H1 (cell line): ENCODE measurements around the gene TRIM49. TPM values are rescaled to one million over a fixed set of nuclear protein-coding genes. Genes with fewer than 3 reads are reported as not detected.
"Not testable (repeated sequence)": the region's sequence is repeated elsewhere in the genome, so short reads cannot be mapped to it uniquely, and the experiment has no call there.

Source experiments
- CTCF ChIA-PET: fragments of 300-600 bp; sonication (Branson Sonifier 250); formaldehyde crosslinking; loops from one replicate; lab custom pipeline; 2021; ENCODE audit not compliant: partially characterized antibody; lab: Charles Lee
- POLR2A ChIA-PET: fragments of 300-600 bp; sonication (Branson Sonifier 250); formaldehyde crosslinking; loops from one replicate; lab custom pipeline; 2021; ENCODE audit warnings: inconsistent platforms; ENCODE audit not compliant: partially characterized antibody; lab: Charles Lee
- DNase-seq, 2 experiments: peaks; one replicate each; pipeline versions ENCODE4 v3.0.0 to v3.0.0-alpha.2; 2010 to 2022; ENCODE audit warnings: low spot score in 2 of 2, low read depth in 1 of 2, mixed read lengths in 1 of 2
- FAIRE-seq: peaks from 2 replicates; lab custom pipeline; 2011; peaks lifted over from hg19 to GRCh38; lab: Jason Lieb, UNC
- H2AFZ ChIP-seq: 2 replicates; pipeline ENCODE4 v1.8.1; 2012; ENCODE audit warnings: low read length, inconsistent platforms
- H2AK5ac ChIP-seq: 2 replicates; pipeline ENCODE4 v1.6.1; 2013; ENCODE audit warnings: low read depth, low read length
- H2BK120ac ChIP-seq: replicated peaks from 2 replicates; pipeline ENCODE3; 2013; ENCODE audit warnings: low read depth, low read length, inconsistent platforms
- H2BK12ac ChIP-seq: 2 replicates; pipeline ENCODE4 v1.6.1; 2013; ENCODE audit warnings: low read depth, low read length
- H2BK15ac ChIP-seq: 2 replicates; pipeline ENCODE4 v1.6.1; 2013; ENCODE audit warnings: low read length
- H2BK20ac ChIP-seq: 2 replicates; pipeline ENCODE4 v1.6.1; 2013; ENCODE audit warnings: low read length
- H2BK5ac ChIP-seq: 2 replicates; pipeline ENCODE4 v1.6.1; 2013; ENCODE audit warnings: low read depth, low read length
- H3K14ac ChIP-seq: 2 replicates; pipeline ENCODE4 v1.6.1; 2013; ENCODE audit warnings: inconsistent platforms; ENCODE audit not compliant: insufficient read length
- H3K18ac ChIP-seq: 2 replicates; pipeline ENCODE4 v1.6.1; 2013; ENCODE audit warnings: low read length; ENCODE audit errors: extremely low read depth
- H3K23ac ChIP-seq: 2 replicates; pipeline ENCODE4 v1.6.1; 2013; ENCODE audit warnings: inconsistent platforms; ENCODE audit not compliant: insufficient read length
- H3K23me2 ChIP-seq: 2 replicates; pipeline ENCODE4 v1.6.1; 2013; ENCODE audit warnings: low read depth, low read length
- H3K27ac ChIP-seq: 2 replicates; pipeline ENCODE4 v1.6.1; 2011; ENCODE audit warnings: low read depth, low read length, inconsistent platforms
- H3K27me3 ChIP-seq, 4 experiments: replicated peaks in 1 of 4; 1 replicate in 1 of 4; 2 replicates in 3 of 4; pipeline versions ENCODE4 v1.6.1 to v1.8.1; 2011 to 2013; ENCODE audit warnings: low read length in 3 of 4, mild to moderate bottlenecking in 3 of 4, inconsistent platforms in 2 of 4, mixed read lengths in 2 of 4, moderate library complexity in 1 of 4; ENCODE audit not compliant: control insufficient read depth in 3 of 4, insufficient read depth in 3 of 4; ENCODE audit errors: extremely low read depth in 1 of 4
- H3K36me3 ChIP-seq, 4 experiments: 2 replicates each; pipeline versions ENCODE4 v1.6.1 to v1.8.1; 2011 to 2013; ENCODE audit warnings: mild to moderate bottlenecking in 4 of 4, low read length in 3 of 4, moderate library complexity in 2 of 4, control low read depth in 1 of 4, inconsistent platforms in 1 of 4; ENCODE audit not compliant: insufficient read depth in 4 of 4, control insufficient read depth in 2 of 4
- H3K4ac ChIP-seq: replicated peaks from 2 replicates; pipeline ENCODE3; 2013; ENCODE audit warnings: low read length, low read depth, mixed read lengths, inconsistent platforms; ENCODE audit not compliant: insufficient read length
- H3K4me1 ChIP-seq, 4 experiments: replicated peaks in 1 of 4; 1 replicate in 1 of 4; 2 replicates in 3 of 4; pipeline versions ENCODE4 v1.6.1 to v1.8.1; 2011 to 2013; ENCODE audit warnings: low read length in 3 of 4, inconsistent platforms in 2 of 4, mixed read lengths in 1 of 4; ENCODE audit not compliant: insufficient read depth in 4 of 4, control insufficient read depth in 3 of 4
- H3K4me2 ChIP-seq, 2 experiments: 2 replicates each; pipeline versions ENCODE4 v1.6.1 to v1.8.1; 2011 to 2013; ENCODE audit warnings: low read depth in 2 of 2, low read length in 2 of 2, control low read depth in 1 of 2, inconsistent platforms in 1 of 2, mild to moderate bottlenecking in 1 of 2; ENCODE audit not compliant: insufficient read depth in 1 of 2
- H3K4me3 ChIP-seq, 4 experiments: fragments of 200-600, 300-600 bp in 1 of 4; sonication (generic), shearing (Covaris generic), sonication (Bioruptor Twin) in 1 of 4; 2 replicates each; pipeline versions ENCODE4 v1.5.1 to v1.8.1; 2011 to 2016; ENCODE audit warnings: low read length in 4 of 4, low read depth in 3 of 4, control low read depth in 2 of 4, inconsistent platforms in 2 of 4, mild to moderate bottlenecking in 2 of 4, mixed read lengths in 1 of 4, moderate library complexity in 1 of 4; ENCODE audit not compliant: insufficient read depth in 2 of 4; ENCODE audit errors: extremely low read depth in 1 of 4
- H3K56ac ChIP-seq: replicated peaks from 2 replicates; pipeline ENCODE3; 2013; ENCODE audit warnings: low read depth, mild to moderate bottlenecking, mixed read lengths, low read length, inconsistent platforms; ENCODE audit not compliant: insufficient read length
- H3K79me1 ChIP-seq: 2 replicates; pipeline ENCODE4 v1.6.1; 2013; ENCODE audit warnings: low read depth, low read length, control low read depth
- H3K79me2 ChIP-seq, 2 experiments: 2 replicates each; pipeline versions ENCODE4 v1.6.1 to v1.8.1; 2012 to 2013; ENCODE audit warnings: low read length in 2 of 2, mild to moderate bottlenecking in 2 of 2, inconsistent platforms in 1 of 2; ENCODE audit not compliant: insufficient read depth in 2 of 2, control insufficient read depth in 1 of 2
- H3K9ac ChIP-seq, 4 experiments: replicated peaks in 1 of 4; 1 replicate in 1 of 4; 2 replicates in 3 of 4; pipeline versions ENCODE4 v1.6.1 to v1.8.1; 2011 to 2013; ENCODE audit warnings: low read depth in 3 of 4, low read length in 3 of 4, control low read depth in 2 of 4, mild to moderate bottlenecking in 2 of 4, moderate library complexity in 2 of 4, inconsistent platforms in 1 of 4; ENCODE audit errors: extremely low read depth in 1 of 4
- H3K9me3 ChIP-seq, 2 experiments: 2 replicates each; pipeline versions ENCODE4 v1.6.1 to v1.8.1; 2012 to 2013; ENCODE audit warnings: mild to moderate bottlenecking in 2 of 2, moderate library complexity in 2 of 2, control low read depth in 1 of 2, inconsistent platforms in 1 of 2, low read depth in 1 of 2, low read length in 1 of 2, mixed read lengths in 1 of 2; ENCODE audit not compliant: insufficient read depth in 2 of 2
- H4K20me1 ChIP-seq, 2 experiments: replicated peaks in 1 of 2; 2 replicates each; pipeline versions ENCODE3 to v1.8.1; 2011 to 2013; ENCODE audit warnings: inconsistent platforms in 2 of 2, low read length in 2 of 2, mild to moderate bottlenecking in 1 of 2; ENCODE audit not compliant: insufficient read depth in 2 of 2, control insufficient read depth in 1 of 2
- H4K5ac ChIP-seq: 2 replicates; pipeline ENCODE4 v1.6.1; 2013; ENCODE audit warnings: low read length, low read depth, mixed read lengths, inconsistent platforms; ENCODE audit not compliant: insufficient read length
- H4K8ac ChIP-seq: 2 replicates; pipeline ENCODE4 v1.8.0; 2013; ENCODE audit warnings: mild to moderate bottlenecking, moderate library complexity, low read length, inconsistent platforms; ENCODE audit not compliant: insufficient read depth; ENCODE audit errors: extremely low read depth
- H4K91ac ChIP-seq: replicated peaks from 2 replicates; pipeline ENCODE3; 2013; ENCODE audit warnings: low read length, mixed read lengths, inconsistent platforms; ENCODE audit not compliant: insufficient read length
- WGBS, 2 experiments: shearing (Covaris generic) in 1 of 2; methylation state at CpG; one replicate each; pipeline versions ENCODE4 v1.1.6 to v1.1.7; 2013 to 2015; ENCODE audit warnings: low lambda C conversion rate in 2 of 2, mixed read lengths in 2 of 2, inconsistent platforms in 1 of 2, low coverage in 1 of 2, missing lambda C conversion rate in 1 of 2; ENCODE audit not compliant: insufficient replicate concordance in 2 of 2, insufficient coverage in 1 of 2, insufficient read length in 1 of 2; ENCODE audit errors: extremely low coverage in 1 of 2, missing lambda C conversion rate in 1 of 2; 5-methylcytosine and 5-hydroxymethylcytosine counted together
- long read RNA-seq, 2 experiments: library from RNA in 1 of 2; library from capped mRNA in 1 of 2; stranded (forward); transcript quantifications; one replicate each; pipeline ENCODE4 v2.0.0, GENCODE V29; 2021; ENCODE audit warnings: inconsistent platforms in 1 of 2
- polyA minus RNA-seq, 3 experiments: library from RNA; depleted of rRNA, polyadenylated mRNA; stranded (reverse); fragments of >200 nt; gene quantifications; 1 replicate in 2 of 3; 2 replicates in 1 of 3; pipeline ENCODE4 v1.2.3, GENCODE V29; 2011
- polyA plus RNA-seq, 7 experiments: library from polyadenylated mRNA; depleted of rRNA in 3 of 7; stranded (reverse) in 5 of 7; unstranded in 2 of 7; fragments of >200 nt in 5 of 7; fragments of 200-250 nt in 2 of 7; gene quantifications; 1 replicate in 5 of 7; 2 replicates in 1 of 7; 4 replicates in 1 of 7; pipeline versions ENCODE4 v1.2.1 to v1.2.3, GENCODE V29; 2011 to 2013; ENCODE audit warnings: missing spikeins in 2 of 7, mixed read lengths in 2 of 7
- total RNA-seq: library from RNA; stranded (reverse); fragmentation: NEBNext Ultra II Directional; extraction: Animal tissue kit (Norgen Biotek cat#: 25700); gene quantifications from 2 replicates; pipeline ENCODE4 v1.2.1, GENCODE V29; 2021

TRIM49 gene
- total RNA-seq (not detected in 2 replicates), polyA plus RNA-seq (2011; rRNA removed) (not detected in 2 replicates), polyA minus RNA-seq (2011; rRNA and poly(A)+ RNA removed) (not detected in 2 replicates)
- not detected for polyA plus RNA-seq (2011; cell fraction: cytosol; rRNA removed)
- polyA plus RNA-seq (2011; cell fraction: nucleus; rRNA removed) = not detected
- polyA plus RNA-seq (2012, experiment 1 of 2) = not detected in 4 replicates
- polyA plus RNA-seq (2012, experiment 2 of 2) = not detected
- polyA plus RNA-seq (2013, experiment 1 of 2) = not detected
- polyA plus RNA-seq (2013, experiment 2 of 2) = not detected
- not detected for polyA minus RNA-seq (2011; cell fraction: cytosol; rRNA and poly(A)+ RNA removed)
- not detected for polyA minus RNA-seq (2011; cell fraction: nucleus; rRNA and poly(A)+ RNA removed)
- long read RNA-seq, experiment 1 = 0 reads
- long read RNA-seq, experiment 2 = 0 reads

DNA sequence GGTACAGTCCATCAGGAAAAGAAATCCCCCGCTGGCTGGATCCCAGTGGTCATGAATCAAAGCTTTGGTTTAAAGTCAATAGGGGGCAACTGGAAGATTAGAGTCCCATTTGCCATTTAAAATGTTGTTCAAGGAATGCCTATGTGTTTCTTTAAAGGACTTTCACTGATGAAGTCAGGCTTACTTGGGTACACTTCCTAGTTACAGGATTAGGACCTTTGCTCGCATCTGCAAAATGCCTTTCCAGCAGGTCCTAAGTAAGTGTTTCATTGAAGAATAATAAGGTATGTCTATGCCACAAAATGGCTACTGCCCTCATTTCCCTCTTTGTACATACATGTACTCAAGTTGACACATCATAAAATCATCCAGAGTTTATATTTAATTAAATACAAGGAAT, at the start of gene TRIM49:
TSS of gene TRIM49 (minus strand) at position 101 of the 400 bp plus-strand sequence. CDS start 4,106 bp downstream, outside the sequence.
- H3K56ac ChIP-seq, H2AFZ ChIP-seq, H4K20me1 ChIP-seq, POLR2A ChIA-PET, H3K9ac ChIP-seq, H3K18ac ChIP-seq, H4K91ac ChIP-seq, H3K27ac ChIP-seq, H2BK12ac ChIP-seq, H3K23me2 ChIP-seq, H2BK5ac ChIP-seq, H2BK20ac ChIP-seq, H2AK5ac ChIP-seq, H4K5ac ChIP-seq, H3K4me2 ChIP-seq, H3K4me1 ChIP-seq, H3K23ac ChIP-seq, CTCF ChIA-PET, H3K36me3 ChIP-seq, H3K79me1 ChIP-seq, H2BK120ac ChIP-seq, FAIRE-seq, DNase-seq, H3K4me3 ChIP-seq, H3K4ac ChIP-seq, H3K79me2 ChIP-seq, H3K27me3 ChIP-seq, H3K9me3 ChIP-seq, H2BK15ac ChIP-seq, H4K8ac ChIP-seq, H3K14ac ChIP-seq: not testable (repeated sequence)
- WGBS, 2 experiments = 75% methylated on average over 1 of the region's 2 CpGs; no CpG with 5 or more reads in 1 of the 2 experiments
